T-helper 17 cell (primary cell): Measurements from ENCODE around the gene RBBP7. TPM values are rescaled to one million over a fixed set of nuclear protein-coding genes. Genes with fewer than 3 reads are reported as not detected.

Experiments
- total RNA-seq, 4 donors: library from RNA in 2 of 4; stranded (reverse) in 2 of 4; gene quantifications; one replicate each; pipeline ENCODE4 v1.2.3 and lab custom pipeline; 2022 to 2026

The RBBP7 gene
- total RNA-seq, 2 donors from 2014 or later = 103 to 105 TPM

Other genes starting within 250 kb of the RBBP7 start
- gene S100G, start 220.2 kb downstream of the RBBP7 start, total RNA-seq = not detected
- gene CTPS2, start 157.7 kb downstream of the RBBP7 start, total RNA-seq = 1 to 10 TPM; 3.4 to 4.1 TPM
- gene SYAP1, start 150.8 kb downstream of the RBBP7 start, total RNA-seq = 10 to 100 TPM; 31.3 to 35.2 TPM
- 10 to 100 TPM; 19.9 to 21.7 TPM for gene TXLNG, start 83.9 kb downstream of the RBBP7 start, total RNA-seq
- gene REPS2, start 76.3 kb upstream of the RBBP7 start, total RNA-seq = 1 to 10 TPM in 1 of 2 donors, under 1 TPM in 1; 0.35 to 3.3 TPM